Mammary epithelial cell (primary cell): Measurements from ENCODE around the gene MEG3.

Experiments
- EZH2 ChIP-seq: IDR thresholded peaks from 2 replicates; pipeline ENCODE4 v1.6.1; 2012; ENCODE audit warnings: low read length, inconsistent platforms, borderline replicate concordance
- TF ChIP-seq, protein P1 (sequence below), 2 donors: IDR thresholded peaks in 1 of 2; conservative IDR thresholded peaks in 1 of 2; 2 replicates each; pipeline ENCODE4 v1.5.1; 2011 to 2012; ENCODE audit warnings: inconsistent platforms in 2 of 2, low read length in 2 of 2, mild to moderate bottlenecking in 2 of 2, control low read depth in 1 of 2, low read depth in 1 of 2; ENCODE audit not compliant: insufficient read depth in 1 of 2; ENCODE audit errors: extremely low read depth in 1 of 2

DNA sequence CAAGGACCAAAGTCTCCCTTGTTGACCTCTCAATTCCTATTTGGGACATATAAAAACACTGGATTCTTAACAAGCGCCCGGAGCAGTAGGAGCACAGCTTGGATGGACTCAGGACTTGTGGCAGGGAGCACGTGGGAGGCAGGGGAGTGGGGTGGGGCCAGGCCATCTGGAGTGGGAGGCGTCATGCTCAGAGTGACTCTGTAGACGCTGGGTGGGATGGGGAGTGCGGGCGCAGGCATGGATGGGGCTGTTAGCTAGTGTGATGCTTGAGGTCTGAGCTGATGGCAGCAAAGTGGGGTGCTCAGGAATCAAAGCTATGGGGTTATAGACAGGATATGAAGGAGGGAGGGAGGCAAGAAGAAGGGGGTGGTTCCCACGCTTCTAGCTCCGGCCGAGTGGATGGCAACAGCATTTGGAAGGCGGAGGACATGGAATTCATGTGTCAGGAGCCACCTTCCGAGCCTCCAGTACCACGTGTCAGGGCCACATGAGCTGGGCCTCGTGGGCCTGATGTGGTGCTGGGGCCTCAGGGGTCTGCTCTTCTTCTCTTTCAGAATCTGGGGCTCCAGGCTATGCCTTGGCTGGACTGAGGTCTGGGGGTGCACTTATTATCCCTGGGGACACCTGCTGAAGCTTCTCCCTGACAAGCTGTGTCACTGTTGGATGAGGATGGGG lies 26.2 kb downstream of the MEG3 start:
- TF ChIP-seq EZH2 = no peak
- TF ChIP-seq, protein P1, sequence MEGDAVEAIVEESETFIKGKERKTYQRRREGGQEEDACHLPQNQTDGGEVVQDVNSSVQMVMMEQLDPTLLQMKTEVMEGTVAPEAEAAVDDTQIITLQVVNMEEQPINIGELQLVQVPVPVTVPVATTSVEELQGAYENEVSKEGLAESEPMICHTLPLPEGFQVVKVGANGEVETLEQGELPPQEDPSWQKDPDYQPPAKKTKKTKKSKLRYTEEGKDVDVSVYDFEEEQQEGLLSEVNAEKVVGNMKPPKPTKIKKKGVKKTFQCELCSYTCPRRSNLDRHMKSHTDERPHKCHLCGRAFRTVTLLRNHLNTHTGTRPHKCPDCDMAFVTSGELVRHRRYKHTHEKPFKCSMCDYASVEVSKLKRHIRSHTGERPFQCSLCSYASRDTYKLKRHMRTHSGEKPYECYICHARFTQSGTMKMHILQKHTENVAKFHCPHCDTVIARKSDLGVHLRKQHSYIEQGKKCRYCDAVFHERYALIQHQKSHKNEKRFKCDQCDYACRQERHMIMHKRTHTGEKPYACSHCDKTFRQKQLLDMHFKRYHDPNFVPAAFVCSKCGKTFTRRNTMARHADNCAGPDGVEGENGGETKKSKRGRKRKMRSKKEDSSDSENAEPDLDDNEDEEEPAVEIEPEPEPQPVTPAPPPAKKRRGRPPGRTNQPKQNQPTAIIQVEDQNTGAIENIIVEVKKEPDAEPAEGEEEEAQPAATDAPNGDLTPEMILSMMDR (conservative IDR thresholded peaks at IDR 0.05 in 1 of 2, IDR thresholded peaks at IDR 0.05 in 1 of 2; ENCODE audit: extremely low read depth in 1 of 2, insufficient read depth in 1 of 2, low read depth in 1 of 2, low read length in 2 of 2) = no peak
